Right renal cortex interstitium (tissue), 3 donors: ENCODE measurements around the gene C1orf174. TPM values are rescaled to one million over a fixed set of nuclear protein-coding genes. Genes with fewer than 3 reads are reported as not detected.

Source experiments
- DNase-seq, 3 donors: peaks; one replicate each; pipeline ENCODE4 v3.0.0-alpha.2; 2013; ENCODE audit warnings: low read depth in 3 of 3, low spot score in 2 of 3
- polyA plus RNA-seq, 3 donors: library from polyadenylated mRNA; unstranded; fragments of 120-200 nt; gene quantifications; one replicate each; pipeline ENCODE4 v1.2.1, GENCODE V29; 2013; ENCODE audit not compliant: insufficient read length in 3 of 3

C1orf174 gene
- polyA plus RNA-seq, 3 donors = 24.9 to 28.6 (median 28.1) TPM

DNA sequence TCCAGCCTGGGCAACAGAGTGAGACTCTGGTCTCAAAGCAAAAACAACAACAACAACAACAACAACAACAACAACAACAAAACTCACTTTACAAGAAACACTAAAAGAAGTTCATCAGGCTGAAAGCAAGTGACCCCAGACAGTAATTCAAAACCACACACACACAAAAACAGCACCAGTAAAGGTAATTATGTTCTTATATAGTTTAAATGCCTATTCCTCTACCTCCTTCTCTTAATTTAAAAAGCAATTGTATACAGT, 1.7 kb downstream of the C1orf174 start:
- no peak for DNase-seq

DNA sequence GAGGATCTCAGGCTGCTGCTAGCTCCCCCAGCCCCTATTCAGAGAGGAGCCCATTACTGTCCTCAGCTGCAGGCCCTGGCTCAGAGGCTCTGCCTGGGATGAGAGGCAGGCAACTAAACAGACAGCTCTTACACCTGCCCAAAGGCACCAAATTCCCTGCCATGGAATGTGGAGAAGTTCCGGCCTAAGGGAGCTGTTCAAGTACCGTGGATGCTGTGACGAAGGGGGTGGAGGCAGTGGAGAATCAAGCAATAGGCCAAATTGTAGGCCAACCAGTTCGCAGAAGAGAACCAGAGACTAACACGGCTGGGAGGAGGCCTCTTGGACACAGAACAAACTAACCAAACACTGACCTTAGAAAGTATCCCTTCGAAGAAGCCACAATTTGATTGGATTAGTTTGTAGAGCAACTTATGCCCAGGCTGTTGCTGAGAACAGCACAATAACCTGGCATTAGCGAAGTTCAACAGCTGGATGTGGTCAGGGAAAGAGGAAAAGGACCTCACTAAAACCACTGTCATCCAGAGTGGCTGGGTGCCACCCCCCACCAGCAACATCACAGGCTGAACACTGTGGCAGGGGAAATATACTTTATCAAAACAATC, 3.6 kb downstream of the C1orf174 start:
- DNase-seq = no peak

DNA sequence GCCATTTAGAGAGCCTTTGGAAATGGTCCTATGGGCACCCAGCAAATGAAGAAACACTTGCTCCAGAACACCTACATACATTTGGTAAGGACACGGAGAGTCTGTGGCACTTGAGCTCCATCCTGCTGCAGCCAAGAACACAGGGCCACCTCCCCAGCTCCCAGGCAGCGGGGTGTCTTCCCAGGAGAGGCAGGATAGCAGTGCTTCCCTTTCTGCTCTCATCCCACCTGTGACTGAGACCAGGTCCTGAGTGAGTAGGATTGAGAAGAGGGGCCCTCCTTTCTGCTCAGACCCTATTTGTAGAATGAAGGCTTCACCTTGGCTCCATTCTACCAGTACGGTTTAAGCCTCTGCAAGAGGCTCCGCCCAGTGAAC, 4.1 kb downstream of the C1orf174 start:
- DNase-seq = no peak

DNA sequence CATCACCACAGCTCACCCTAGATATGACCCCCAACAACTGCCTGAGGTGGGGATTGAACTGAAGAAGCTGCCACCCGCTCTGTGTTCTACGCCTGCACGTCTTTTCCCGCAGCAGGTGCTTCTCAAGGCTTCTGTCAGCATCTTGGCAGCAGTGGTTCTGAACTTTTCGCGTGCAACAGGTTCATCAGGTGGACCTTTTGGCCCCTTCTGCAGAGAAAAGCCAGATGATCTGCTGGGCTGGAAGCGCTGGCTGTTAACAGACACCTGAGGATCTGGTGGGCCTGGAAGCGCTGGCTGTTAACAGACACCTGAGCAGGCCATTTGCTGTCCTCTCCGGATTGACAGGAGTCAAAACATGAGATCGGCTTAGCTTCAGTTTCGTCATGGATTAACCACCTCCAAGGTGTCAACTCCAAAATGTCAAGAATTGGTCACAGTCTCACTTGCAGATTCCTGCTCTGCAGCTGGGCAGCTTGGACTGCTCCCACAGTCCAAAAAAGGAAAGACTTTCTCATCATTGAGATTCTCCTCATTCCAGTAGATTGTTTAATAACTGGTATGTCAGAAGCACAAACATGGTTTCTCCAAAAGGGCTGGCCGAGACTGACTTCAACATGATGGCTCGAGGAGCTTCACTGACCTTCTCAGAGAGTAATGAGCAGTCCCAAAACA, 4.7 kb downstream of the C1orf174 start:
- DNase-seq = no peak

DNA sequence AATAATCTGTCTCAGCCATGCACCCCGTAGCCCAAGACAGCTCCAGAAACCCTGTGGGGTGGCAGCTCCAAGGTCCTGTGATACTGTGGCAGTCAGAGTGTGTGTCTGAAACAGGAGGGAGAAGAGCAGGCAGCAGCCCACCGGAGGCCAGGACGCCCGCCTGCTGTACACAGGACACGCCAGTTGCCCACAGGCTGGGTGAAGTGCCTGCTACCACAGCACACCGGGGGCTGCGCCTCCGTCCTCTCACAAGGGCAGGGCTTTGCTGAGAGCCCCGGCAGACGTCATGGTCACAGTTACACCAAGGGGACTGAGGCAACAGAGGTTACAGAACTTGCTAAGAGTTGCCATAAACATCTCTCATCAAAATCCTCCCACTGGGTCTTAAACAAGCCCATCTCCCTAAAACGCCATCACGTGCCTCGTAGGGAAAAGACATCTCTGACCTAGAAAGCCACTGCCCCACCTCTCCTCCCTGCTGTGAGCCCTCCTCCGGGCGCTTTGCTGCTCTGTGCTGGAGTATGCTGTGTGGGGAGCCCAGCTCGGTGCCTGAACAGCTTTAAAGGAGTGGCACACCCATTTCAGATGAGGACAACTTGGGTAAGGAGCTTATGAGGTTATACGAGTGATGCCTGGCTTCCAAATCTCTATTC, 5.3 kb downstream of the C1orf174 start:
- no peak for DNase-seq

DNA sequence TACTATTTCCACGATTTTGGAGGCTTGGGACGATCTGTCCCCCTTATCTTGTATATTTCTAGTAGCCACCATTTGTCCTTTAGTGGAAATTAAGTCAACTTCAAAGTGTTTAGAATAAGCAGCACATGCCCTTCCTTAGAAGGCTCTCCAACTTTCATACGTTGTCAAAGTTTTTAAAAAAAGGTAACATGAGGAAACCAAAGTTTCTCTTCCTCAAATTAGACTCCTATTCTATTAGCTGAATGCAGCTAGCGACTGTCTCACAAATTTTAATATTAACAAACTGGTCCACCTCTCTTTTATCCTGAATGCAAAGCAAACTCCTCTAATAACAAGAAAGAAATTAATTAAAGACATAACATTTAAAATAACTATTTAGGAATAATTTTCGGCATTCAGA, 6.9 kb downstream of the C1orf174 start:
- no peak for DNase-seq

DNA sequence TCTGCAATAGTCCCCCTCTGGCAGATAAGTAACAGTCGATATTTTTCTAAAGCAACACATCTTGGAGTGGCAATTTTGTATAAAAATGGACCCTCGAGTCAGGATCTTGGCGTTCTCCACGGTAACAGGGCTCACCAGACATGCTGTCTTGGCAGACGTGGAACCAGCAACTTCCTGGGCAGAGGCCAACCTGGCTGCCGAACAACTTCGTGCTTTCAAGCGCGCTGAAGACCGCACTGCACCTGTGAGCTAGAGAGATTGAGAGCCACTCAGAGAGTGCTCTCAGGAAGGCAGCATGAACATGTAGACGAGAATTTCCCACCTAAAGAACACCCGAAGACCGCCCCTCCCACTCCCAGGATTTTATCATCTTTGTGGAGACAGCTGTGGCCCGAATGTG, 7.3 kb downstream of the C1orf174 start:
- DNase-seq = no peak

DNA sequence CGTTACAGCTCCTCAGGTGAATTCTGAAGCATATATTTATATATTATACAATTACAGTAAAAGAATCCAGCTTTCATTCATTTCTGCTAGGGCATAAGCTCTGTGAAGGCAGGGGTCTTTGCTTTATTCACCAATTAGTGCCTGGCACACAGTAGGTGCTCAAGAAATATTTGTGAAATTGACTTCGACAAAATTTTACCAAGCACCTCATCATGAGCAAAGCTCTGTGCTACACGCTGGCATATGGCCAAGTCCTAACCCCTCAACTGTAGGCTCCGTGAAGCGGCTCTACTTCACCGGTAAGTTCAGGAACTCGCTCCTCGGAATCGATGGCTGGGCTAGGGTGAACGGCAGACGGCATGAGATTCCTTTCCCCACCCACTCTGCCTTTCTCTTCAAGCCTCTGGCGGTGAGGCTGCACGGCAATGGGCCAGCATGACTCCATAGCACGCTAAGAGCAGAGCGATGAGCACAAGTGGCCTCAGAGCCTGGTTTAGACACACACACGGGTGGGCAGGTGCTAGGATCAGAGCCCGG, 8.7 kb downstream of the C1orf174 start:
- no peak for DNase-seq

DNA sequence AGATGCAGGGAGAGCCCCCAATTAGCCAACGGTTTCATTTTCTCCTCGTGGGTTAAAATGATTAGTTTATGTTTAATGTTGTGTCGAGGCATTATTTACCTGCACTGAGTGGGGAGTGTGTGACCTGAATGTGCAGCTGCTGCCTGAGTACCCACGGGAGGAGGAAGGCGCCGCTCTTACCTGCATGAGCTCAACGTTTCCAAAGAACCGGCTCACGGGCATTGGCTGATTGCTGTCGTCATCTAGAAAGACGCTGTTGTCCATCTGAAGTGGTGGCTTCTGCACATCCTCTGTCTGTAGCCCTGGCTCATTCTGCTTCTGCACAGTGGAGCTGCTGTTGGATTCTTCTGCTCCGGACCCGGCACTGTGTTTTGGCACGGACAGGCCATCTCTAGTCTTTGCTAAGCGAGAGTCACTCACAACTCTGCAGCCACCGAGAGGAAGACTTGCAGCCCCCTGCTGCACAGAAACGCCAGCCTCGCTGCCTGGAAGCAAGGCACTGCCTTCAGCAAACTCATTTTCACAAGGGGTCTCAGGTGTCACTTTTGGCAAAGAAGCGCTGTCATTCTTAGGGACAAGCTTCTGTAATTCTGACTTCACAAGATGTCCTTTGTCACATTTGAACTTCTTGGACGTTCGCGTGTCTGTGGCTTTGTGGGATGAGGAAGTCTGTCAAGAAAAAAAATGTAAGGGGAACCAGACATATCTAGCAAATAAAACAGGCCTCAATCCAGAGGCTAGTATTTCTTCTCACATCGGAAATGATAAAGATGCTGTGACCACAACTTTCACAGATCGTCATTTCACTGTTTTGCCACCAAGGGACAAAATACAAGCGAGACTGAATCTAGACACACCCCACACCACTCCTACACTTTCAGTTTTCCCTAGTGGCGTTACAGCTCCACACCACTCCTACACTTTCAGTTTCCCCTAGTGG, 9.4 kb downstream of the C1orf174 start:
- no peak for DNase-seq

DNA sequence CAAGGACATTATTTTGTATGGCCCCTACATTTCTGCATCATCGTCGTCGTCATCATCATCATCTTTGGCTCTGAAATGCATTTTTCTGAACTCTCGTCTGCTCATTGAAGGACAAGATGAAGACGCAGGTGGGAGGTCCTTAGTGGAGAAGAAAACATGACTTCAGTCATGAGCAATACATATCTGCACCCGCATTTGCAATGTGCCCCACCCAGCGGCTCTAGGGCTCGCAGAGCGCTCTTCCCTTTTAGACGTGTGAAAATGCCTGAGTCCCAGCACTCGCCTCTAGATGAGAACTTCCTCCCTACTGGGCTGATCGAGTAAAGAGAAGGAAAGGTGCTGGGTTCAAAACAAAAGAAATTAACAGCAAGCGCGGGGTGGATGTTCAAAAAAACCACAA, 10.1 kb downstream of the C1orf174 start:
- DNase-seq = no peak

DNA sequence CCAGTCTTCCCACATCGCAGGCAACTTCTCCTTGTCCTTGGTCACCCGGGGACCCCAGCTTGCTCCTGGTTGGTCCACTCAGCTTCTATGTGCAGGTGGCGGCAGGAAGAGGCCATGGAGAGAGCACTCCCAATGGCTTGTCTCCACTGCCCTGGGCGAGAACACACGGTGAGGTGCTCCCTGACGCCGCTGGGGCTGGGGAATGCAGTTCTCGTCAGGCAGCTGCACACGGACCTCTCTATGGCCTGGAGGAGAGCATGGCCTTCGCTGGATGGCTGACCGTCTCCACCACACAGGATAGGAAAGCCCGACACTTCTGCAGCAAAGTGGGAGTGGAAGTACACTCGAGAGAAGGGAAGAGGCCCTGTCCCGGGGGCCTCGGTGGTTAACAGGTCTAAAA, 11.8 kb downstream of the C1orf174 start:
- no peak for DNase-seq

DNA sequence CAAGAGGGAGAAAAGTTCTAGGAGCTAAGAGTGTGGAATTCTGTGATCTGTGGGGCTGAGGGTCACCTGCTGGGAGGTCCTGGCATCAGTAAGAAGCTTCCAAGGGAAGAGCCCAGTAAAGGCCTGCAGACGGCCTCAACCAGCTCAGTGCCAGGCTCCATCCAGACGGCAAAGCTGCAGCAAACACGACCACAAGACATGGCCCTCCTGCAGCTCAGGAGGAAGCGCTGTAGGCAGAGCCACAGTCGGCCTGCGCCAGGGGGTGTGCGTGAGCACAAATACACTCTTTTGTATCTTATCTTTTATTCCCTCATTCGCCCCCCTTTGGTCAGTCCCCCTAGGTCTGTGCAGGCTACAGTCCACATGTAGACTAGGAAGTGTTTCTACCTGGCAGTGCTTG, 13.4 kb downstream of the C1orf174 start:
- no peak for DNase-seq

DNA sequence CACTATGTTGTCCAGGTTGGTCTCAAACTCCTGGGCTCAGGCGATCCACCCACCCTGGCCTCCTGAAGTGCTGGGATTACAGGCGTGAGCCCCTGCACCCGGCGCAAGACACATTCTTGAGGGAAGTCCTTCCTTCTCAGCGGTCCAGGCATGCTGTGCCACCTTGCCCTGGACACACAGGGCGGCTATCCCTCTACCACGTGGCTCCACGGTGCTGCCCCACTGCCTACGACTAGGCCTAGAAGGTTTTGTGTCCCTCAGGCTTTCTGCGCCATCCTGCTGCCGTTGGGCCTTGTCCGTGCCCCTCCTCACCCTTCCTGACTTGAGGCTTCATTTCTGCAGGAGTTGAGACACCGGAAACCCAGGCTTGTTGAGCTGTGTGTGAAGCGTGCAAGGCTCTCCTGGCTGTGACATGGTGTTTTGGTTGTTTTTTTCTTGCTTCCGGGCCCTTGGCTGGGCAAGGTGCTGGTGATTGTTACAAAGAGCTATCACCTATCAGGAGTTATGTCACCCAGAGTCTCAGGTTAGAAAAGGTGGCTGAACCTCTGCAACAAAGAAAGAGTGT, 13.9 kb downstream of the C1orf174 start:
- no peak for DNase-seq

DNA sequence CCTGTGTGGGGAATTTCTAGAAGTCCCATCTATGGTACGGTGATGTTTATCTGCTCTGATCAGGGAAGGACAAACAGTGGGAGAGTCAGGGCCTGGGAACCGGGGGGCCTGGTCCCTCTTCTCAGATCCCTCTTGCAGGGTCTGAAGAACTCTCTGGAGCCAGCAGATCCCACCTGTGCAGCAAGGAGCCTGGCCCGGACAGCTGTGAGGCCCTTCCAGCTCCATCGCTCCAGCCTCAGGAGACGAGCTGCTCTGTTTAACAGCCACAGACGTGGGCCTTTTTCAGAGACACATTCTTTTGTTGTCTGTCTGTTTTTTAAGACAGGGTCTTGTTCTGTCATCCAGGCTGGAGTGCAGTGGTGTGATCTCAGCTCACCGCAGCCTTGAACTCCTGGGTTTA, 14.5 kb downstream of the C1orf174 start:
- no peak for DNase-seq

DNA sequence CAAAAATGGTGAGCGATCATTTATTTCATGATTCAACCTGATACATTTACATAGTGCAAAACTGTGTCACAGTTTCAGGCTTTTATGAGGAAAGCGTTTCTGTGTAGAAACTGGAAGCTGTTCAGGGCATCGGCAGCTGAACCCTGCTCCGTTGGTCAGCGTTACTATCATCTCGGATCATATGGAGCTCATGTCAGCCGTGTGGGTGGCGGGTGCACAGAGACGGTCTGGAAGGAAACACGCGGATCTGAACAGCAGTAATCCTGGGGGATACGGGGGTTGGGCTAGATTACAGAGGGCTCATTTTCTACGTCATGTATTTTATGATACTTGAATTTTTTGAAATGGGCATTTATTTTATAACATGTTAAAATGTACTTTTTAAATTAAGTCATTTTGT, 15.1 kb downstream of the C1orf174 start:
- no peak for DNase-seq

DNA sequence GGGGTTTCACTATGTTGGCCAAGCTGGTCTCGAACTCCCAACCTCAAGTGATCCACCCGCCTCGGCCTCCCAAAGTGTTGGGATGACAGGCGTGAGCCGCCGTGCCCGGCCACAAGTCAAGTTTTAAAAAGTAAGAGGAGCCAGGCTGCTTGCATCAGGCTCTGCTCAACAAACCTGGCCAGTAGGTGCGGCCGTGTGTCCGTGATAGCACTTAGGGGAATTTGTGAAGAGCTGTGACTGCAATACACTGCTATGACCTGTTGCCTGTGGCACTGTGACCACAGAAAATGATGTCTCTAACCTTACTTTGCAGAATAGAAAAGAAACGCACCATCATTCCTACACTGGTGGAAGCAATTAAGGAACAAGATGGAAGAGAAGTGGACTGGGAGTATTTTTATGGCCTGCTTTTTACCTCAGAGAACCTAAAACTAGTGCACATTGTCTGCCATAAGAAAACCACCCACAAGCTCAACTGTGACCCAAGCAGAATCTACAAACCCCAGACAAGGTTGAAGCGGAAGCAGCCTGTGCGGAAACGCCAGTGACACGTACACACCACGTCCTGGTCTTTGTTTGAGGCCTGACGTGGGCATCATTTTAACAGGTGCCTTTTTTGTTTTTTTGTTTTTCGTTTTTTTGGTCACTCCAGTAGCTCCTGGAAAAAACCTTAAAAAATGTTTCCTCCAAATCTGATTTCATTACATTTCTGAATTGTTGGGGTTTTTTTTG, 16.7 kb downstream of the C1orf174 start:
- no peak for DNase-seq

DNA sequence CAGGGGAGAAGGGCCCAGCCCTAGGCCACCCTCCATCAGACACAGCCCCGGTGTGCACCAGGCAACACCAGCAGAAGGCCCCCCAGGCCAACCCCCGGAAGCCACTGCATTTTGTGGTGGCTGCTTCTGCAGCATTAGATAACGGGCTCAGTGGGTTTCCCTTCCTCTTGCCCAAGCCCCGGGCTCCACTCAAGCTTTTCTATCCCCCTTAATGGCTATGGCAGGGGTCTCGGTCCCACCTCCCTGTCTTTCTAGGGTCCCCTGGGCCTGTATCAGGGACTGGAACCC, 18.9 kb downstream of the C1orf174 start:
- DNase-seq = no peak

DNA sequence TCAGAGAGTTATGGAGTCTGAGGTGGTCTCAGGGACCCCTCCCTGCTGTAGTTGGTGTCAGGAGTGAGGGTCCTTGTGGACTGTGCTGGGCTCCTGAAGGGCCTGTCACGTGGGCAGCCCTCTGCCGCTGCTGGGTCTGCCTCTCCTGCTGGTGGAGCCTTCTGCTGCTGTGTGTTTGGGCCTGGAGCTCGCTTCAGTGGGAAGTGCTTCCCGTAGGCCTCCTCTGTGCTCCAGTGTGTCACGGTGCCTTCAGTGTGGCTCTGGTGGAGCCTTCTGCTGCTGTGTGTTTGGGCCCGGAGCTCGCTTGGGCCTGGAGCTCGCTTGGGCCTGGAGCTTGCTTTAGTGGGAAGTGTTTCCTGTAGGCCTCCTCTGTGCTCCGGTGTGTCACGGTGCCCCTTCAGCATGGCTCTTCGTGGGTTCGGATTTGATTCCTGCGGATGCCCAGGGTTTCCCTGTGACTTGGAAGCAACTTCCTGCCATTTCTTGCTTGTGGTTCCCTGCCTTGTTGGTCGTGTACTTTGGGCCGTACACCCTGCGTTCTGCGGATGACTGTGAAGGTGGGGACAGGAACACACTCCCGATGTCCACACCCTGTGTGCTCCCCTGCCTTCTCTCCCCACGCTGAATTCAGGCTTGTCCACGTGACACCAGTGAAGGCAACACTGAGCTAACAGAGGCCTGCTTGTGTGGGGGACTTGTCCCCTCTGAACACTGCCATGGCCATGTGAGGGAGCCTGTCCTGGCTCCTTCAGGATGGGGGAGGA, 19.5 kb downstream of the C1orf174 start:
- DNase-seq = no peak

DNA sequence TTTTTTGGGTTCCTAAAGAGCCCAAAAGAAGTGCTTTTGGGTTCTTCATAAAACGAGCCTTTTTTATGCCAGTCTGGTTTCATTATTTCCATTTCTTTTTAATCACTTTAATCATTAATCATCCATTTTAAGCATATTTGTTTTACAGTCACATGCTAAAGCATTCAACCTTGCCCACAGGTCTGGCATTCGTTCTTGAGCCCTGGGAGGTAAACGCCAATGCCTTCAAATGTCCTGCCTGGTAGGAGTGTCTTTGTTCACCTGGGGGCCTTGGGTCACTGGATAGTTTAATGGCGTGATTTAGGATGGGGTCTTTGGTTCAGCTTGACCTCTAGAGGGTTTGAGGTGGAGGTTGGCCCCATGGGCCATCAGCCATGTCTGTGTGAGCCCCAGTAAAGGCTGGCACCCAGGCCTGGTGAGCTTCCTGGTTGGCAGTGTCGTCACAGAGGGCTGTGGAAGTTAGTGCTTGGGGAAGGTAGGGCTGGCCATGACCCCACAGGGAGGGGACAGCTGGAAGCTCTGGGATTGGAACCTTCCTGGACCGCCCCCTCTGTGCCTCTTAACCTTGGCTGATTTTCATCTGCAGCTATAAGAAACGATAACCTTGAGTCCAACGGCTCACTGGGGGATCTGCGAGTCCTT, 20.2 kb downstream of the C1orf174 start:
- DNase-seq = no peak
